Body of pancreas (tissue), 4 donors: ENCODE measurements around the gene NME4. TPM values are rescaled to one million over a fixed set of nuclear protein-coding genes. Genes with fewer than 3 reads are reported as not detected.

Experiments
- ATAC-seq: fragments of 150-250 bp; one replicate; pipeline ENCODE4 v1.9.1; 2016
- DNase-seq, 4 donors: peaks; one replicate each; pipeline ENCODE4 v3.0.0-alpha.2; 2019
- H3K27ac ChIP-seq, 4 donors: fragments of 200-600 bp; sonication (generic); 1 replicate in 3 of 4; 2 replicates in 1 of 4; pipeline versions ENCODE4 v1.5.1 to v1.6.1; 2016 to 2019; ENCODE audit warnings: mild to moderate bottlenecking in 1 of 4, mixed read lengths in 1 of 4, moderate library complexity in 1 of 4
- H3K27me3 ChIP-seq, 2 donors: fragments of 200-600 bp; sonication (generic); one replicate each; pipeline ENCODE4 v1.6.0; 2016; ENCODE audit warnings: mild to moderate bottlenecking in 1 of 2
- H3K36me3 ChIP-seq, 2 donors: fragments of 200-600 bp; sonication (generic); replicated peaks in 1 of 2; 2 replicates each; pipeline ENCODE4 v1.5.1; 2016; ENCODE audit warnings: low read depth in 2 of 2; ENCODE audit not compliant: insufficient read depth in 1 of 2
- H3K4me1 ChIP-seq: fragments of 200-600 bp; sonication (generic); one replicate; pipeline ENCODE4 v1.6.0; 2016
- H3K4me3 ChIP-seq, 2 donors: fragments of 200-600 bp; sonication (generic); 1 replicate in 1 of 2; 2 replicates in 1 of 2; pipeline ENCODE4 v1.5.1; 2016 to 2019
- H3K9me3 ChIP-seq, 3 donors: fragments of 200-600 bp; sonication (generic); 1 replicate in 2 of 3; 2 replicates in 1 of 3; pipeline ENCODE4 v1.5.1; 2016
- POLR2A ChIP-seq, 3 donors: fragments of 450-650 bp; IDR thresholded peaks; one replicate each; pipeline ENCODE4 v1.6.1; 2016; ENCODE audit warnings: antibody characterized with exemption in 3 of 3, mild to moderate bottlenecking in 2 of 3
- WGBS, 2 donors: methylation state at CpG; one replicate each; pipeline ENCODE4 v1.1.5; 2017; 5-methylcytosine and 5-hydroxymethylcytosine counted together
- intact Hi-C: fragments of 100-400 bp; cut with DNase I; formaldehyde crosslinking; loops from one replicate; pipeline ENCODE4 v1.15.1; 2023
- total RNA-seq, 2 donors: library from RNA; depleted of rRNA; stranded (reverse); fragments of >200 nt; gene quantifications; one replicate each; pipeline ENCODE4 v1.1.0, GENCODE V29; 2016
- TF ChIP-seq, protein P1 (sequence below), 7 experiments: fragments of 450-650 bp in 4 of 7; fragments of 200-600 bp in 3 of 7; sonication (generic) in 3 of 7; IDR thresholded peaks; one replicate each; pipeline ENCODE4 v1.5.1; 2016 to 2019; ENCODE audit warnings: antibody characterized with exemption in 7 of 7

Gene NME4
- total RNA-seq, 2 donors from 2014 or later, result 20.2 to 33.0 TPM

DNA sequence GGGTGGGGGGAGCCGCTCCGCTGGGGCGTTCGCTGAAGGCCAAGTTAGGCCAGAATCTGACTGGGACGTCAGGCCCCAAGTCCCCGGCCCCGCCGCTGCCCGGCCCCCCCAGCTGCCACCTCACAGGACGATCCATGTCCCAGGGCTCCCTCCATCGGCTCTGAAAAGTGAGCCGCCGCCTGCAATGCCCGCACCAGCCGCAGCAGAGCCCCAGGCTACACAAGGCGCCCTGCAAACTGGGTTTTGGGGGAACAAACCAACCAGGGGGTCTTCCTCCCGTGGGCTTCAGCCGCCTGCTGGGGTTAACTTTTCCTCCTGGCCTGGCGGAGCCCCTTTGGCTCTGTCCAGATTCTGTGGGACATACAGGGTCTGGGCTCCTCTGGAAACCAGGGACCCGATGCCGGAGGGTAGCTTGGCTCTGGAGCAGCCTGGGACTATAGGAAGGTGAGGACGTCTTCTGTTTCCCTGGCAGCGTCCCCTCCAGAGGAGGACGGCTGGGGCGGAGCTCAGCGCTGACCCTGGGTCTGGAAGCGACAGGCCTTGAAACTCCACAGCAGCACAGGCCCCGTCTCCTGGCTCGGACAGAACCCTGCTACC is 835 bp downstream of the NME4 start:
- intact Hi-C loops, result loop anchor here (5.0 kb wide), 1 partner anchor 84 kb away; no protein-coding TSS in a partner anchor
- Histone ChIP-seq H3K4me3 (no peak overlapping the region), H3K9me3 (no peaks in the 10 kb centered on the region), H3K4me1 (peaks cover 34% of the 10 kb centered on the region), H3K27me3 (no peaks in the 10 kb centered on the region), H3K36me3 (no peaks in the 10 kb centered on the region), H3K27ac (peak overlapping the region; percentile 64 to 82 (median 66))
- WGBS, 2 donors, result 8 to 33% methylated on average over 2 to 29 of the region's 29 CpGs
- peak; percentile 83 to 87 (median 86) for DNase-seq
- no peak for TF ChIP-seq POLR2A (IDR thresholded peaks at IDR 0.05)
- TF ChIP-seq, protein P1, sequence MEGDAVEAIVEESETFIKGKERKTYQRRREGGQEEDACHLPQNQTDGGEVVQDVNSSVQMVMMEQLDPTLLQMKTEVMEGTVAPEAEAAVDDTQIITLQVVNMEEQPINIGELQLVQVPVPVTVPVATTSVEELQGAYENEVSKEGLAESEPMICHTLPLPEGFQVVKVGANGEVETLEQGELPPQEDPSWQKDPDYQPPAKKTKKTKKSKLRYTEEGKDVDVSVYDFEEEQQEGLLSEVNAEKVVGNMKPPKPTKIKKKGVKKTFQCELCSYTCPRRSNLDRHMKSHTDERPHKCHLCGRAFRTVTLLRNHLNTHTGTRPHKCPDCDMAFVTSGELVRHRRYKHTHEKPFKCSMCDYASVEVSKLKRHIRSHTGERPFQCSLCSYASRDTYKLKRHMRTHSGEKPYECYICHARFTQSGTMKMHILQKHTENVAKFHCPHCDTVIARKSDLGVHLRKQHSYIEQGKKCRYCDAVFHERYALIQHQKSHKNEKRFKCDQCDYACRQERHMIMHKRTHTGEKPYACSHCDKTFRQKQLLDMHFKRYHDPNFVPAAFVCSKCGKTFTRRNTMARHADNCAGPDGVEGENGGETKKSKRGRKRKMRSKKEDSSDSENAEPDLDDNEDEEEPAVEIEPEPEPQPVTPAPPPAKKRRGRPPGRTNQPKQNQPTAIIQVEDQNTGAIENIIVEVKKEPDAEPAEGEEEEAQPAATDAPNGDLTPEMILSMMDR (IDR thresholded peaks at IDR 0.05), result peak; percentile 39 to 70 (median 60)
- peak; percentile 43 for ATAC-seq

DNA sequence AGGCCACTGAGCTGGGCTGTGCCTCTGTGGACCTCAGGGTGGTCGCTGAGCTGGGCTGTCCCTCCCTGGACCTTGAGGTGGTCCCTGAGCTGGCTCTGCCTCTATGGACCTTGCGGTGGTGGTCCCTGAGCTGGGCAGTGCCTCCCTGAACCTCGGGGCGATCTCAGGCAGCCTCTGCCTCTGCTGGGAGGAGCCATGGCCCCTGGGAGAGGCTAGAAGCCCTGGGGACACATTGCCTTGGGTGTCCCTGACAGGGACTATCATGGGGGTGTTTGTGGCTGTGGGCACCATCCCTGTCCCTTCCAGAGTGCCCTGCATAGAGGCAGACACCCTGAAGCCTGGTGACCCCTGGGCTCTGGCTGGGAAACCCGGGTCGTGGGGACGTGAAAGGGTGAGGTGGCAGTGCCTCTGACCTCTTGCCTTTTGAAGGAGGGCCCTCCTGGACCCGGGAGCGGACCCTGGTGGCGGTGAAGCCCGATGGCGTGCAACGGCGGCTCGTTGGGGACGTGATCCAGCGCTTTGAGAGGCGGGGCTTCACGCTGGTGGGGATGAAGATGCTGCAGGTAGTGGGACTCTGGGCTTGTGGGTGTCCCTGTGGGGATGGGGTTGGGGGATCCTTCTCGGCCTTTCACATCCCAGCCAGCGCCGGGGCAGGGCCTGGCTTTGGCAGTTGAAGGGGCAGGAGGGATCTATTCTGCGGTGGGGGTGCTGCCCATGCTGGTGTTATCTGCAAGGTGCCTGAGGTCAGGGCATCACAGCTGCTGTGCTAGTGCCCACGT is 1.8 kb downstream of the NME4 start:
- no peak for ATAC-seq
- peak overlapping the region in 3 of 4 donors; percentile 64 to 82 (median 66) for H3K27ac ChIP-seq
- no peaks in the 10 kb centered on the region for H3K27me3 ChIP-seq
- peaks cover 37% of the 10 kb centered on the region for H3K4me1 ChIP-seq
- TF ChIP-seq POLR2A (IDR thresholded peaks at IDR 0.05), result no peak
- TF ChIP-seq, protein P1 (IDR thresholded peaks at IDR 0.05), result no peak
- 83% methylated on average over 7 to 20 of the region's 24 CpGs for WGBS, 2 donors
- DNase-seq, result no peak
- H3K9me3 ChIP-seq, result no peaks in the 10 kb centered on the region
- H3K36me3 ChIP-seq, result no peaks in the 10 kb centered on the region
- intact Hi-C loops, result loop anchor here (5.0 kb wide), 1 partner anchor 84 kb away; no protein-coding TSS in a partner anchor
- H3K4me3 ChIP-seq, result no peak overlapping the region

DNA sequence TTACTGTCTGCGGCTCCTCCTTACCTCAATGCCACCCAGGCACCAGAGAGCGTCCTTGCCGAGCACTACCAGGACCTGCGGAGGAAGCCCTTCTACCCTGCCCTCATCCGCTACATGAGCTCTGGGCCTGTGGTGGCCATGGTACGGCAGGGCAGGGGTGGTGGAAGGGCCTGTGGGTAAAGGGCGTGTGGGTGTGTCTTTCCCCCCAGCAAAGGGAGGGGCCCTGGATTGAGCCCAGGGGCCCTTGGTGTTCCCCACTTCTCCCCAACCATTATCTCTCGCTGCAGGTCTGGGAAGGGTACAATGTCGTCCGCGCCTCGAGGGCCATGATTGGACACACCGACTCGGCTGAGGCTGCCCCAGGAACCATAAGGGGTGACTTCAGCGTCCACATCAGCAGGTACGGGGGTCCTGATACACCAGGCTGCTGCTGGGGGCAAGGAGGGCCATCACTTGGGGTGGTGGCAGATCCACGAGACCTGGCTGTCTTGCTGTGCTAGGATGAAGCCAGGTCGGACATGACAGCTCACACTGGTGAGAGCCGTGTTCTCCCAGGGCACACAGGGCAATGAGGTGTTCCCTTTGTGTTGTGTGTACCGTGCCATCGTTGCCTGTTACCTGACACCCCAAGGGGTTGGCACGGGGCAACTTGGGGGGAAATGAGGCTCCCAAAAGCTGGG is 2.5 kb downstream of the NME4 start:
- no peaks in the 10 kb centered on the region for H3K9me3 ChIP-seq
- 84% methylated on average over 22 of the region's 22 CpGs; no CpG with 5 or more reads in 1 of the 2 donors for WGBS, 2 donors
- H3K4me1 ChIP-seq, result peaks cover 37% of the 10 kb centered on the region
- TF ChIP-seq, protein P1 (IDR thresholded peaks at IDR 0.05), result no peak
- no peak for TF ChIP-seq POLR2A (IDR thresholded peaks at IDR 0.05)
- H3K4me3 ChIP-seq, result no peak overlapping the region
- H3K27me3 ChIP-seq, result no peaks in the 10 kb centered on the region
- H3K27ac ChIP-seq, result no peak overlapping the region
- intact Hi-C loops, result loop anchor here (5.0 kb wide), 1 partner anchor 83 kb away; no protein-coding TSS in a partner anchor
- DNase-seq (no peak), ATAC-seq (no peak)
- no peaks in the 10 kb centered on the region for H3K36me3 ChIP-seq

DNA sequence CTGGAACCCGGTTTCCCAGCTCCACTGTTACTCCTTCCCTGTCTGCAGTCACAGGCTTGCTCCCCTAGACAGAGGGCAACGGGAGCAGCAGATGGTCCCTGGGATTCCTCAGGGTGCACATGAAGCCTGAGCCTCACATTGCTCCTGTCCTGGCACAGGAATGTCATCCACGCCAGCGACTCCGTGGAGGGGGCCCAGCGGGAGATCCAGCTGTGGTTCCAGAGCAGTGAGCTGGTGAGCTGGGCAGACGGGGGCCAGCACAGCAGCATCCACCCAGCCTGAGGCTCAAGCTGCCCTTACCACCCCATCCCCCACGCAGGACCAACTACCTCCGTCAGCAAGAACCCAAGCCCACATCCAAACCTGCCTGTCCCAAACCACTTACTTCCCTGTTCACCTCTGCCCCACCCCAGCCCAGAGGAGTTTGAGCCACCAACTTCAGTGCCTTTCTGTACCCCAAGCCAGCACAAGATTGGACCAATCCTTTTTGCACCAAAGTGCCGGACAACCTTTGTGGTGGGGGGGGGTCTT is 3.1 kb downstream of the NME4 start:
- WGBS, 2 donors, result 80 to 85% methylated on average over 4 to 10 of the region's 10 CpGs
- no peaks in the 10 kb centered on the region for H3K36me3 ChIP-seq
- no peaks in the 10 kb centered on the region for H3K9me3 ChIP-seq
- intact Hi-C loops, result no loop called here
- DNase-seq (no peak), ATAC-seq (no peak)
- peak overlapping the region in 1 of 4 donors; percentile 97 for H3K27ac ChIP-seq
- peaks cover 37% of the 10 kb centered on the region for H3K4me1 ChIP-seq
- TF ChIP-seq, protein P1 (IDR thresholded peaks at IDR 0.05), result no peak
- no peak for TF ChIP-seq POLR2A (IDR thresholded peaks at IDR 0.05)
- no peak overlapping the region for H3K4me3 ChIP-seq
- H3K27me3 ChIP-seq, result no peaks in the 10 kb centered on the region
